GM12873 (cell line): ENCODE data around the gene FRS2.

ENCODE experiments used
- CTCF ChIP-seq: IDR thresholded peaks from 2 replicates; pipeline ENCODE4 v1.5.1; 2012; ENCODE audit warnings: low read depth, mild to moderate bottlenecking, moderate library complexity, low read length, control low read depth; ENCODE audit not compliant: insufficient read depth; ENCODE audit errors: missing control alignments

Gene FRS2

GRCh38 chr12:69588527-69588926 is 118.3 kb downstream of the FRS2 start:
- TF ChIP-seq CTCF: no peak

- no peak for TF ChIP-seq CTCF
Measured at GRCh38 chr12:69589082-69589481, 118.9 kb downstream of the FRS2 start.

- no peak for TF ChIP-seq CTCF
Measured at GRCh38 chr12:69595689-69596088, 125.5 kb downstream of the FRS2 start.

- no peak for TF ChIP-seq CTCF
Measured at GRCh38 chr12:69598174-69598753, 128.1 kb downstream of the FRS2 start.

- TF ChIP-seq CTCF: no peak
Measured at GRCh38 chr12:69600804-69601203, 130.6 kb downstream of the FRS2 start.

GRCh38 chr12:69601962-69602685 is 131.9 kb downstream of the FRS2 start:
- TF ChIP-seq CTCF: no peak

GRCh38 chr12:69602954-69603353 is 132.8 kb downstream of the FRS2 start:
- no peak for TF ChIP-seq CTCF
